ENCODE data around the gene TMSB4X. TPM values are rescaled to one million over a fixed set of nuclear protein-coding genes. Genes with fewer than 3 reads are reported as not detected.
A peak's percentile ranks its signal among the peaks of the same experiment; 100 is the strongest.

Gene TMSB4X
- total and polyA plus RNA-seq, 2 of the 8 experiments (the other 6 are each of a cell fraction or from before 2014, with no cell fraction given), result 2,063 to 2,112 TPM

- no peak overlapping the region for H3K4me3 ChIP-seq (ENCODE audit: extremely low read depth in 1 of 4, insufficient read depth in 2 of 4, low read depth in 3 of 4, low read length in 4 of 4)
- no peaks in the 10 kb centered on the region for H3K36me3 ChIP-seq (ENCODE audit: control insufficient read depth in 2 of 4, insufficient read depth in 4 of 4, low read length in 3 of 4)
- no peak overlapping the region for H2AK5ac ChIP-seq (ENCODE audit: low read depth, low read length)
- H4K5ac ChIP-seq (ENCODE audit: insufficient read length, low read depth, low read length), result peak overlapping the region; percentile 60
- peaks cover 0 to 7% (median 5%) of the 10 kb centered on the region in 4 experiments; a peak in 5 of 7 replicates for H3K4me1 ChIP-seq (replicated peaks in 1 of 4; ENCODE audit: control insufficient read depth in 3 of 4, insufficient read depth in 4 of 4, low read length in 3 of 4)
- H3K4ac ChIP-seq (replicated peaks; ENCODE audit: insufficient read length, low read depth, low read length), result no peak overlapping the region
- H2BK5ac ChIP-seq (ENCODE audit: low read depth, low read length), result 0 out of 2 replicates have a peak overlapping the region, but pooled peaks have one; percentile 63
- no peak overlapping the region for H2BK20ac ChIP-seq (ENCODE audit: low read length)
- H3K14ac ChIP-seq (ENCODE audit: insufficient read length), result no peak overlapping the region
- H3K79me2 ChIP-seq (ENCODE audit: control insufficient read depth in 1 of 2, insufficient read depth in 2 of 2, low read length in 2 of 2), result no peaks in the 10 kb centered on the region
- no peaks in the 10 kb centered on the region for H3K23me2 ChIP-seq (ENCODE audit: low read depth, low read length)
- H3K18ac ChIP-seq (ENCODE audit: extremely low read depth, low read length), result no peak overlapping the region
- FAIRE-seq (no peak), DNase-seq (ENCODE audit: low read depth in 1 of 2, low spot score in 2 of 2) (peak; percentile 54 to 86)
- WGBS, 2 experiments (ENCODE audit: extremely low coverage in 1 of 2, insufficient coverage in 1 of 2, insufficient read length in 1 of 2, insufficient replicate concordance in 2 of 2, low coverage in 1 of 2, low lambda C conversion rate in 2 of 2, missing lambda C conversion rate in 1 of 2), result 44% methylated on average over 5 of the region's 5 CpGs; no CpG with 5 or more reads in 1 of the 2 experiments
- H2BK12ac ChIP-seq (ENCODE audit: low read depth, low read length), result no peak overlapping the region
- no peak overlapping the region for H3K23ac ChIP-seq (ENCODE audit: insufficient read length)
- H3K56ac ChIP-seq (replicated peaks; ENCODE audit: insufficient read length, low read depth, low read length), result no peak overlapping the region
- no peak overlapping the region for H4K91ac ChIP-seq (replicated peaks; ENCODE audit: insufficient read length, low read length)
- CTCF ChIA-PET (ENCODE audit: partially characterized antibody), result interaction anchor here (0.6 to 2.2 kb wide), 34 partner anchors 10 to 800 kb away, joined by 3 to 10 read pairs (median 3); no protein-coding TSS in a partner anchor
- no peaks in the 10 kb centered on the region for H3K27me3 ChIP-seq (replicated peaks in 1 of 4; ENCODE audit: control insufficient read depth in 3 of 4, extremely low read depth in 1 of 4, insufficient read depth in 3 of 4, low read length in 3 of 4)
- no peak overlapping the region for H2BK15ac ChIP-seq (ENCODE audit: low read length)
- H3K27ac ChIP-seq (ENCODE audit: low read depth, low read length), result peak overlapping the region; percentile 67; the same call in 1 of the 2 replicates
- no peak overlapping the region for H2BK120ac ChIP-seq (replicated peaks; ENCODE audit: low read depth, low read length)
- H2AFZ ChIP-seq (ENCODE audit: low read length), result no peak overlapping the region
- H4K20me1 ChIP-seq (replicated peaks in 1 of 2; ENCODE audit: control insufficient read depth in 1 of 2, insufficient read depth in 2 of 2, low read length in 2 of 2), result no peaks in the 10 kb centered on the region
- no peak overlapping the region for H3K4me2 ChIP-seq (ENCODE audit: insufficient read depth in 1 of 2, low read depth in 2 of 2, low read length in 2 of 2)
- H3K9ac ChIP-seq (replicated peaks in 1 of 4; ENCODE audit: extremely low read depth in 1 of 4, low read depth in 3 of 4, low read length in 3 of 4), result no peak overlapping the region
- no peaks in the 10 kb centered on the region for H3K9me3 ChIP-seq (ENCODE audit: insufficient read depth in 2 of 2, low read depth in 1 of 2, low read length in 1 of 2)
- H4K8ac ChIP-seq (ENCODE audit: extremely low read depth, insufficient read depth, low read length), result no peak overlapping the region
- POLR2A ChIA-PET (ENCODE audit: partially characterized antibody), result interaction anchor here (0.5 to 1.3 kb wide), 5 partner anchors 27 to 674 kb away, joined by 3 to 5 read pairs (median 3); no protein-coding TSS in a partner anchor
- no peaks in the 10 kb centered on the region for H3K79me1 ChIP-seq (ENCODE audit: low read depth, low read length)
- TF ChIP-seq CTBP2 (IDR thresholded peaks at IDR 0.05; ENCODE audit: borderline replicate concordance, insufficient read depth, insufficient read length, low read length) (no peak), RAD21 (IDR thresholded peaks at IDR 0.05 in 1 of 2, conservative IDR thresholded peaks at IDR 0.05 in 1 of 2; ENCODE audit: low read depth in 2 of 2, low read length in 2 of 2) (peak; percentile 79 to 83), KDM1A (IDR thresholded peaks at IDR 0.05; ENCODE audit: borderline replicate concordance, low read length) (no peak), SIN3A (conservative IDR thresholded peaks at IDR 0.05 in 1 of 2, IDR thresholded peaks at IDR 0.05 in 1 of 2; ENCODE audit: low read depth in 1 of 2, low read length in 2 of 2) (no peak), JUND (IDR thresholded peaks at IDR 0.05; ENCODE audit: low read length) (no peak), ATF3 (IDR thresholded peaks at IDR 0.05; ENCODE audit: insufficient read depth, low read depth, low read length) (0 out of 2 replicates have a peak, but pooled peaks have one; percentile 20), CREB1 (IDR thresholded peaks at IDR 0.05) (peak; percentile 47; the same call in 1 of the 2 replicates), EP300 (IDR thresholded peaks at IDR 0.05; ENCODE audit: borderline replicate concordance in 1 of 2, low read depth in 2 of 2, low read length in 2 of 2) (0 out of 3 replicates have a peak, but pooled peaks of 1 of the 2 experiments have one; percentile 15), PHF8 (conservative IDR thresholded peaks at IDR 0.05; ENCODE audit: low read depth, low read length) (no peak)
Measured at GRCh38 chrX:12946838-12947544, 27.9 kb upstream of the TMSB4X start.

Measured in H1 (cell line).